ENCODE data around the gene ANKRD10.
"Not testable (repeated sequence)": the region's sequence is repeated elsewhere in the genome, so short reads cannot be mapped to it uniquely, and the experiment has no call there.

GRCh38 chr13:110947338-110947737 lies 32.5 kb upstream of the ANKRD10 start:
- not testable (repeated sequence) for TF ChIP-seq CTCF (IDR thresholded peaks at IDR 0.05; ENCODE audit: insufficient read depth, low read length); REST (IDR thresholded peaks at IDR 0.05; ENCODE audit: insufficient replicate concordance, low read depth); SPI1 (IDR thresholded peaks at IDR 0.05; ENCODE audit: borderline replicate concordance, low read depth); POLR2AphosphoS5 (IDR thresholded peaks at IDR 0.05; ENCODE audit: low read depth)

All from HL-60 (cell line).